Pancreas (tissue), 10 donors: ENCODE measurements around the gene CYBB. TPM values are rescaled to one million over a fixed set of nuclear protein-coding genes. Genes with fewer than 3 reads are reported as not detected.

Experiments used
- ATAC-seq, 4 donors: fragments of 200-7000 bp; cut with Tn5 transposase; one replicate each; pipeline versions ENCODE4 v1.8.0 to v1.9.1; 2020; ENCODE audit warnings: mild to moderate bottlenecking in 4 of 4, moderate library complexity in 4 of 4
- DNase-seq, 6 donors: peaks; one replicate each; pipeline ENCODE4 v3.0.0-alpha.2; 2020
- FAIRE-seq: peaks from 2 replicates; lab custom pipeline; 2012; peaks lifted over from hg19 to GRCh38; lab: Jason Lieb, UNC
- H3K27ac ChIP-seq, 4 donors: fragments of 200-600 bp; sonication (generic); 1 replicate in 3 of 4; 2 replicates in 1 of 4; pipeline versions ENCODE4 v1.5.0 to v1.8.0; 2020
- H3K27me3 ChIP-seq, 4 donors: fragments of 200-600 bp; one replicate each; pipeline ENCODE4 v1.8.0; 2021
- H3K36me3 ChIP-seq, 3 donors: fragments of 200-600 bp; sonication (generic) in 1 of 3; one replicate each; pipeline versions ENCODE4 v1.5.0 to v1.8.0; 2020 to 2021
- H3K4me1 ChIP-seq, 3 donors: fragments of 200-600 bp; one replicate each; pipeline ENCODE4 v1.8.0; 2021
- H3K4me3 ChIP-seq, 4 donors: fragments of 200-600 bp; sonication (generic) in 2 of 4; one replicate each; pipeline versions ENCODE4 v1.5.0 to v1.8.0; 2020 to 2021
- H3K9me3 ChIP-seq, 4 donors: fragments of 200-600 bp; one replicate each; pipeline ENCODE4 v1.8.0; 2021
- WGBS, 2 donors: extraction: QIAGEN DNeasy Blood & Tissue Kit; methylation state at CpG; one replicate each; pipeline ENCODE4 v1.1.7; 2013; 5-methylcytosine and 5-hydroxymethylcytosine counted together
- intact Hi-C, 3 donors: fragments of 100-400 bp; cut with DNase I; formaldehyde crosslinking; loops; one replicate each; pipeline versions ENCODE4 v1.11.1 to v1.14.2; 2022
- polyA plus RNA-seq, 2 donors: library from polyadenylated mRNA; stranded (reverse); fragments of 200-250 nt; gene quantifications; one replicate each; pipeline ENCODE4 v1.2.3, GENCODE V29; 2013
- total RNA-seq, 6 donors: library from RNA; stranded (reverse); fragmentation: NEBNext Ultra II Directional in 4 of 6; extraction: Animal tissue kit (Norgen Biotek cat#: 25700) in 4 of 6; gene quantifications; one replicate each; pipeline versions ENCODE4 v1.2.1 to v1.2.4, GENCODE V29; 2021 to 2023
- TF ChIP-seq, protein P1 (sequence below), 4 donors: fragments of 200-600 bp; sonication (generic) in 3 of 4; IDR thresholded peaks; one replicate each; pipeline versions ENCODE4 v1.5.0 to v1.8.0; 2021; ENCODE audit warnings: antibody characterized with exemption in 4 of 4
- donor health status: healthy with polysubstance abuse.
- donor health status: DM: no; HTN: no; CAD: no; lungs with moderate emphysema.
- donor health status: DM: no; HTN: no; CAD: no.
- donor health status: control.
- donor health status: control.
- donor health status: Bipolar disorder and iron deficiency.
- donor health status: DM: yes; HTN: yes; CAD: no.
- donor health status: DM: no; HTN: no; CAD: no.
- donor health status: DM: no; HTN: no; CAD: no.
- donor health status: DM: yes; HTN: yes; CAD: no.

CYBB gene
- total and polyA plus RNA-seq, 8 donors: 0.80 to 38.3 (median 2.9) TPM

DNA sequence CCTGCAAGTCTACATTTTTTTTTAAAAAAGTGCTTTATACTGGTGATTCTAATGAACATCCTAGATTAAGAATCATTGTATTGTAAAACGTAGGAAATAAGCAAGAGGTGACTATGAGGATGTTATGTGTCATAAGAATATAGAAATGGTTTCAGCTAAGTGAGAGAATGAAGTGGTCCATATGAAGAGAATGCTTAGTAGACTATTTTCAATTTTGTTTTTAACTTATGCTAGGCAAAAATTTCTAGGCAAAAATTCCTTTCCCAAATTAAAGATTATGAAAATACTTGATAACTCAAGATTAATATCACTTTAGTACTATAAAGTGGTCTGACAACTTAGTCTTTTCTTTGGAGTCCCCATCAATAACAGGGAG, 66.7 kb downstream of the CYBB start:
- Histone ChIP-seq H3K27ac (no peak overlapping the region), H3K36me3 (no peaks in the 10 kb centered on the region), H3K27me3 (no peaks in the 10 kb centered on the region), H3K4me1 (no peaks in the 10 kb centered on the region), H3K4me3 (peak overlapping the region; percentile 38 to 58 (median 48)), H3K9me3 (no peaks in the 10 kb centered on the region)
- WGBS, 2 donors: 22 to 41% methylated on average over 1 of the region's 1 CpG
- no peak for ATAC-seq
- no peak for DNase-seq
- FAIRE-seq: peak; percentile 53
- TF ChIP-seq, protein P1, sequence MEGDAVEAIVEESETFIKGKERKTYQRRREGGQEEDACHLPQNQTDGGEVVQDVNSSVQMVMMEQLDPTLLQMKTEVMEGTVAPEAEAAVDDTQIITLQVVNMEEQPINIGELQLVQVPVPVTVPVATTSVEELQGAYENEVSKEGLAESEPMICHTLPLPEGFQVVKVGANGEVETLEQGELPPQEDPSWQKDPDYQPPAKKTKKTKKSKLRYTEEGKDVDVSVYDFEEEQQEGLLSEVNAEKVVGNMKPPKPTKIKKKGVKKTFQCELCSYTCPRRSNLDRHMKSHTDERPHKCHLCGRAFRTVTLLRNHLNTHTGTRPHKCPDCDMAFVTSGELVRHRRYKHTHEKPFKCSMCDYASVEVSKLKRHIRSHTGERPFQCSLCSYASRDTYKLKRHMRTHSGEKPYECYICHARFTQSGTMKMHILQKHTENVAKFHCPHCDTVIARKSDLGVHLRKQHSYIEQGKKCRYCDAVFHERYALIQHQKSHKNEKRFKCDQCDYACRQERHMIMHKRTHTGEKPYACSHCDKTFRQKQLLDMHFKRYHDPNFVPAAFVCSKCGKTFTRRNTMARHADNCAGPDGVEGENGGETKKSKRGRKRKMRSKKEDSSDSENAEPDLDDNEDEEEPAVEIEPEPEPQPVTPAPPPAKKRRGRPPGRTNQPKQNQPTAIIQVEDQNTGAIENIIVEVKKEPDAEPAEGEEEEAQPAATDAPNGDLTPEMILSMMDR (IDR thresholded peaks at IDR 0.05): no peak
- intact Hi-C loops: no loop called here

- FAIRE-seq (no peak), ATAC-seq (peak; percentile 99 to 100 (median 99))
Measured at GRCh38 chrX:37846934-37847732, 67.3 kb downstream of the CYBB start, which contains the start of gene DYNLT3. DYNLT3 (minus strand) TSS chrX:37847571; CDS start chrX:37847510, 61 bp downstream.

GRCh38 chrX:37847733-37848197, 67.9 kb downstream of the CYBB start:
- H3K4me1 ChIP-seq: no peaks in the 10 kb centered on the region
- ATAC-seq (peak in 2 of 4 donors; percentile 4 to 20), FAIRE-seq (peak; percentile 93), DNase-seq (no peak)
- no peaks in the 10 kb centered on the region for H3K9me3 ChIP-seq
- intact Hi-C loops: no loop called here
- H3K4me3 ChIP-seq: peak overlapping the region; percentile 38 to 58 (median 48)
- TF ChIP-seq, protein P1 (IDR thresholded peaks at IDR 0.05): no peak
- no peaks in the 10 kb centered on the region for H3K36me3 ChIP-seq
- peak overlapping the region in 3 of 4 donors; percentile 23 to 54 (median 51) for H3K27ac ChIP-seq
- no peaks in the 10 kb centered on the region for H3K27me3 ChIP-seq
- WGBS, 2 donors: 12 to 37% methylated on average over 5 of the region's 5 CpGs

More at GRCh38 chrX:37846934-37847732, 67.3 kb downstream of the CYBB start, which contains the start of gene DYNLT3:
- TF ChIP-seq, protein P1 (IDR thresholded peaks at IDR 0.05): no peak
- Histone ChIP-seq H3K9me3 (no peaks in the 10 kb centered on the region), H3K27ac (peak within 1 kb of the TSS in 3 of 4 donors; percentile 51 to 71 (median 54)), H3K4me3 (peak within 1 kb of the TSS; percentile 38 to 58 (median 48)), H3K4me1 (no peaks in the 10 kb centered on the region), H3K27me3 (no peaks in the 10 kb centered on the region), H3K36me3 (no peaks in the 10 kb centered on the region)
- intact Hi-C loops: no loop called here
- peak; percentile 81 to 89 (median 84) for DNase-seq
- WGBS, 2 donors: 1 to 24% methylated on average over 64 to 67 of the region's 67 CpGs

DNA sequence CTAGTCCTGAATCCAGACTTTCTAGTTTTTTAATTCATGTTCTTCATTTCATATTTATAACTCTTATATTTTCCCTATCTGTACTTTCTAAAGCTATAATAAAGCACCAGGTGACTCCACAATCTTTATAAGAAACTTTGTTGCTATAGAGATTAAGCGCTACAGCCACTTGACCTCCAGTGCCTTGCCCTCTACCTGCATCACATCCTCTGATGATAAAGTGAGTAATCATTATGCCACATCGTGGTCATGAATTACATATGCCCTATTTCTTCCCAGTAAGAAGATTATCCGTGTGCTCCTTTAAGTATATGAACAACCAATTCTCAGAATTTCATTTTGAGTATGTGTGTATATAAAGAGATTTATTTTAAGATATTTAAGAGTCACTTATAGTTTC, 74.3 kb downstream of the CYBB start:
- intact Hi-C loops: no loop called here
- Histone ChIP-seq H3K36me3 (no peaks in the 10 kb centered on the region), H3K27ac (no peak overlapping the region), H3K27me3 (no peaks in the 10 kb centered on the region), H3K4me1 (no peaks in the 10 kb centered on the region), H3K4me3 (no peak overlapping the region), H3K9me3 (no peaks in the 10 kb centered on the region)
- DNase-seq (no peak), FAIRE-seq (peak; percentile 79), ATAC-seq (no peak)
- TF ChIP-seq, protein P1 (IDR thresholded peaks at IDR 0.05): no peak
- WGBS, 2 donors: 53 to 54% methylated on average over 3 of the region's 3 CpGs

- WGBS, 2 donors: 4 to 21% methylated on average over 2 of the region's 2 CpGs
- Histone ChIP-seq H3K27me3 (no peaks in the 10 kb centered on the region), H3K4me1 (no peaks in the 10 kb centered on the region), H3K4me3 (no peak overlapping the region), H3K27ac (no peak overlapping the region), H3K9me3 (no peaks in the 10 kb centered on the region), H3K36me3 (no peaks in the 10 kb centered on the region)
- TF ChIP-seq, protein P1 (IDR thresholded peaks at IDR 0.05): no peak
- intact Hi-C loops: no loop called here
- FAIRE-seq (no peak), ATAC-seq (no peak), DNase-seq (no peak)
Measured at GRCh38 chrX:37854748-37855147, 74.9 kb downstream of the CYBB start.
